ENCODE measurements around the gene CDH24. TPM values are rescaled to one million over a fixed set of nuclear protein-coding genes. Genes with fewer than 3 reads are reported as not detected.
A peak's percentile ranks its signal among the peaks of the same experiment; 100 is the strongest.

Gene CDH24
- total and polyA plus RNA-seq, 2 of the 13 experiments (the other 11 are each of a cell fraction or from before 2014, with no cell fraction given) = 0.69 to 0.99 TPM

DNA sequence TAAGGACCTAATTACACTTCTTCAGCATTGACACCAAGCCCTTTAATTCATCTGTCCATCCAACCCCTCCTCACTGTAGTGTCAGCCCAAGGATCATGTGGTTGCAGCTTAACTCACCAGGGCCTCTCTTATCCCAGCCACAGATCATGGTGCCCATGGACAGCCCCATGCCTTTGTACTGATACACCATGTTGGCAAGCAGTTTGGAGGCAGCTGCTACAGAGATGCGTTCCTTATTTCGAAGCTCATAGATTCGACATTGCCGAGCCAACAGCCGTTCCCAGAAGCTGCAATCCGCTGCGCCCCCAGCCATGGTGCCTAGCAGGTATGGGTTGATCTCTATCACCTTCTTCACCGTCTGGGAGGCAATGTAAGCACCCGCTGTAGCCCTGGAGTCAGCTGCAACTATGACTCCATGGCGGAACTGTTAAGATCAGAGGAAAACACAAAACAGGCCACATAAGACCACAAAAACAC is 24.0 kb downstream of the CDH24 start (continued):
- TF ChIP-seq, protein P1, sequence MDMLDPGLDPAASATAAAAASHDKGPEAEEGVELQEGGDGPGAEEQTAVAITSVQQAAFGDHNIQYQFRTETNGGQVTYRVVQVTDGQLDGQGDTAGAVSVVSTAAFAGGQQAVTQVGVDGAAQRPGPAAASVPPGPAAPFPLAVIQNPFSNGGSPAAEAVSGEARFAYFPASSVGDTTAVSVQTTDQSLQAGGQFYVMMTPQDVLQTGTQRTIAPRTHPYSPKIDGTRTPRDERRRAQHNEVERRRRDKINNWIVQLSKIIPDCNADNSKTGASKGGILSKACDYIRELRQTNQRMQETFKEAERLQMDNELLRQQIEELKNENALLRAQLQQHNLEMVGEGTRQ (IDR thresholded peaks at IDR 0.05; ENCODE audit: low read depth, low read length) = no peak
- TF ChIP-seq, protein P1 (CRISPR knock-in tag; IDR thresholded peaks at IDR 0.05; ENCODE audit: borderline replicate concordance) = no peak
- TF ChIP-seq, protein P2, sequence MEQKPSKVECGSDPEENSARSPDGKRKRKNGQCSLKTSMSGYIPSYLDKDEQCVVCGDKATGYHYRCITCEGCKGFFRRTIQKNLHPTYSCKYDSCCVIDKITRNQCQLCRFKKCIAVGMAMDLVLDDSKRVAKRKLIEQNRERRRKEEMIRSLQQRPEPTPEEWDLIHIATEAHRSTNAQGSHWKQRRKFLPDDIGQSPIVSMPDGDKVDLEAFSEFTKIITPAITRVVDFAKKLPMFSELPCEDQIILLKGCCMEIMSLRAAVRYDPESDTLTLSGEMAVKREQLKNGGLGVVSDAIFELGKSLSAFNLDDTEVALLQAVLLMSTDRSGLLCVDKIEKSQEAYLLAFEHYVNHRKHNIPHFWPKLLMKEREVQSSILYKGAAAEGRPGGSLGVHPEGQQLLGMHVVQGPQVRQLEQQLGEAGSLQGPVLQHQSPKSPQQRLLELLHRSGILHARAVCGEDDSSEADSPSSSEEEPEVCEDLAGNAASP (CRISPR knock-in tag; IDR thresholded peaks at IDR 0.05; ENCODE audit: borderline replicate concordance) = 0 out of 2 replicates have a peak, but pooled peaks have one; percentile 3
- TF ChIP-seq SP2 (CRISPR knock-in tag; IDR thresholded peaks at IDR 0.05) (no peak), PAX8 (CRISPR knock-in tag; IDR thresholded peaks at IDR 0.05; ENCODE audit: borderline replicate concordance) (no peak; the same call in 1 of the 2 replicates), JDP2 (CRISPR knock-in tag; IDR thresholded peaks at IDR 0.05; ENCODE audit: borderline replicate concordance) (no peak), ATRX (CRISPR knock-in tag; IDR thresholded peaks at IDR 0.05; ENCODE audit: borderline replicate concordance) (no peak), ZBTB38 (CRISPR knock-in tag; IDR thresholded peaks at IDR 0.05) (peak; percentile 98), ZNF121 (CRISPR knock-in tag; IDR thresholded peaks at IDR 0.05) (no peak), ZFP1 (CRISPR knock-in tag; IDR thresholded peaks at IDR 0.05) (no peak)
- TF ChIP-seq, protein P3, sequence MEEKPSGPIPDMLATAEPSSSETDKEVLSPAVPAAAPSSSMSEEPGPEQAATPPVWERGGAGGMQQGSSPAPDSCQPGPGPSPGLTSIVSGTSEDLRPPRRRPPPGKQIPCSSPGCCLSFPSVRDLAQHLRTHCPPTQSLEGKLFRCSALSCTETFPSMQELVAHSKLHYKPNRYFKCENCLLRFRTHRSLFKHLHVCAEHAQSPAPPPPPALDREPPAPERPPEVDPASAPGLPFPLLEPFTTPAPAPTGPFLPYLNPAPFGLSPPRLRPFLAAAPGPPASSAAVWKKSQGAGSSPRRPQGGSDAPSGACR (CRISPR knock-in tag; IDR thresholded peaks at IDR 0.05) = no peak
- TF ChIP-seq, protein P4, sequence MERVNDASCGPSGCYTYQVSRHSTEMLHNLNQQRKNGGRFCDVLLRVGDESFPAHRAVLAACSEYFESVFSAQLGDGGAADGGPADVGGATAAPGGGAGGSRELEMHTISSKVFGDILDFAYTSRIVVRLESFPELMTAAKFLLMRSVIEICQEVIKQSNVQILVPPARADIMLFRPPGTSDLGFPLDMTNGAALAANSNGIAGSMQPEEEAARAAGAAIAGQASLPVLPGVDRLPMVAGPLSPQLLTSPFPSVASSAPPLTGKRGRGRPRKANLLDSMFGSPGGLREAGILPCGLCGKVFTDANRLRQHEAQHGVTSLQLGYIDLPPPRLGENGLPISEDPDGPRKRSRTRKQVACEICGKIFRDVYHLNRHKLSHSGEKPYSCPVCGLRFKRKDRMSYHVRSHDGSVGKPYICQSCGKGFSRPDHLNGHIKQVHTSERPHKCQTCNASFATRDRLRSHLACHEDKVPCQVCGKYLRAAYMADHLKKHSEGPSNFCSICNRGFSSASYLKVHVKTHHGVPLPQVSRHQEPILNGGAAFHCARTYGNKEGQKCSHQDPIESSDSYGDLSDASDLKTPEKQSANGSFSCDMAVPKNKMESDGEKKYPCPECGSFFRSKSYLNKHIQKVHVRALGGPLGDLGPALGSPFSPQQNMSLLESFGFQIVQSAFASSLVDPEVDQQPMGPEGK (CRISPR knock-in tag; IDR thresholded peaks at IDR 0.05) = peak; percentile 29; the same call in 1 of the 2 replicates
- TF ChIP-seq, protein P5, sequence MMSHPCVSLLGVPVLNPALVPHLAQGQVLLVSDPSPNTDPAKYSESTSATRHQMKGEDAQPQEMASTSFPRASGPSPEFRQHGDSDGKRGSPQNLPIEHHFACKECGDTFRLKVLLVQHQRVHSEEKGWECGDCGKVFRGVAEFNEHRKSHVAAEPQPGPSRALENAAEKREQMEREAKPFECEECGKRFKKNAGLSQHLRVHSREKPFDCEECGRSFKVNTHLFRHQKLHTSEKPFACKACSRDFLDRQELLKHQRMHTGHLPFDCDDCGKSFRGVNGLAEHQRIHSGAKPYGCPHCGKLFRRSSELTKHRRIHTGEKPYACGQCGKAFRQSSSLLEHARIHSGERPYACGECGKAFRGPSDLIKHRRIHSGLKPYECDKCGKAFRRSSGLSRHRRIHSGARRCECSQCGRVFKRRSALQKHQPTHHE (CRISPR knock-in tag; IDR thresholded peaks at IDR 0.05; ENCODE audit: borderline replicate concordance) = no peak
- TF ChIP-seq, protein P6, sequence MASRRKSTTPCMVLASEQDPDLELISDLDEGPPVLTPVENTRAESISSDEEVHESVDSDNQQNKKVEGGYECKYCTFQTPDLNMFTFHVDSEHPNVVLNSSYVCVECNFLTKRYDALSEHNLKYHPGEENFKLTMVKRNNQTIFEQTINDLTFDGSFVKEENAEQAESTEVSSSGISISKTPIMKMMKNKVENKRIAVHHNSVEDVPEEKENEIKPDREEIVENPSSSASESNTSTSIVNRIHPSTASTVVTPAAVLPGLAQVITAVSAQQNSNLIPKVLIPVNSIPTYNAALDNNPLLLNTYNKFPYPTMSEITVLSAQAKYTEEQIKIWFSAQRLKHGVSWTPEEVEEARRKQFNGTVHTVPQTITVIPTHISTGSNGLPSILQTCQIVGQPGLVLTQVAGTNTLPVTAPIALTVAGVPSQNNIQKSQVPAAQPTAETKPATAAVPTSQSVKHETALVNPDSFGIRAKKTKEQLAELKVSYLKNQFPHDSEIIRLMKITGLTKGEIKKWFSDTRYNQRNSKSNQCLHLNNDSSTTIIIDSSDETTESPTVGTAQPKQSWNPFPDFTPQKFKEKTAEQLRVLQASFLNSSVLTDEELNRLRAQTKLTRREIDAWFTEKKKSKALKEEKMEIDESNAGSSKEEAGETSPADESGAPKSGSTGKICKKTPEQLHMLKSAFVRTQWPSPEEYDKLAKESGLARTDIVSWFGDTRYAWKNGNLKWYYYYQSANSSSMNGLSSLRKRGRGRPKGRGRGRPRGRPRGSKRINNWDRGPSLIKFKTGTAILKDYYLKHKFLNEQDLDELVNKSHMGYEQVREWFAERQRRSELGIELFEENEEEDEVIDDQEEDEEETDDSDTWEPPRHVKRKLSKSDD (CRISPR knock-in tag; IDR thresholded peaks at IDR 0.05; ENCODE audit: low read depth) = no peak
- TF ChIP-seq, protein P7, sequence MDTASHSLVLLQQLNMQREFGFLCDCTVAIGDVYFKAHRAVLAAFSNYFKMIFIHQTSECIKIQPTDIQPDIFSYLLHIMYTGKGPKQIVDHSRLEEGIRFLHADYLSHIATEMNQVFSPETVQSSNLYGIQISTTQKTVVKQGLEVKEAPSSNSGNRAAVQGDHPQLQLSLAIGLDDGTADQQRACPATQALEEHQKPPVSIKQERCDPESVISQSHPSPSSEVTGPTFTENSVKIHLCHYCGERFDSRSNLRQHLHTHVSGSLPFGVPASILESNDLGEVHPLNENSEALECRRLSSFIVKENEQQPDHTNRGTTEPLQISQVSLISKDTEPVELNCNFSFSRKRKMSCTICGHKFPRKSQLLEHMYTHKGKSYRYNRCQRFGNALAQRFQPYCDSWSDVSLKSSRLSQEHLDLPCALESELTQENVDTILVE (CRISPR knock-in tag; IDR thresholded peaks at IDR 0.05) = no peak
